PC-9 (cell line): ENCODE measurements around the gene OR2AP1.
"Not testable (repeated sequence)": the region's sequence is repeated elsewhere in the genome, so short reads cannot be mapped to it uniquely, and the experiment has no call there.

Experiments used
- EZH2 ChIP-seq: fragments of 200-600 bp; sonication (generic); IDR thresholded peaks from 2 replicates; pipeline ENCODE4 v1.8.0; 2017; ENCODE audit warnings: antibody characterized with exemption, low read depth
- TF ChIP-seq, protein P1 (sequence below): fragments of 200-600 bp; sonication (generic); conservative IDR thresholded peaks from 2 replicates; pipeline ENCODE4 v1.6.1; 2017; ENCODE audit warnings: mixed run types, antibody characterized with exemption, mild to moderate bottlenecking, moderate library complexity

GRCh38 chr12:55590152-55590551, 17.9 kb downstream of the OR2AP1 start:
- not testable (repeated sequence) for TF ChIP-seq EZH2
- TF ChIP-seq, protein P1, sequence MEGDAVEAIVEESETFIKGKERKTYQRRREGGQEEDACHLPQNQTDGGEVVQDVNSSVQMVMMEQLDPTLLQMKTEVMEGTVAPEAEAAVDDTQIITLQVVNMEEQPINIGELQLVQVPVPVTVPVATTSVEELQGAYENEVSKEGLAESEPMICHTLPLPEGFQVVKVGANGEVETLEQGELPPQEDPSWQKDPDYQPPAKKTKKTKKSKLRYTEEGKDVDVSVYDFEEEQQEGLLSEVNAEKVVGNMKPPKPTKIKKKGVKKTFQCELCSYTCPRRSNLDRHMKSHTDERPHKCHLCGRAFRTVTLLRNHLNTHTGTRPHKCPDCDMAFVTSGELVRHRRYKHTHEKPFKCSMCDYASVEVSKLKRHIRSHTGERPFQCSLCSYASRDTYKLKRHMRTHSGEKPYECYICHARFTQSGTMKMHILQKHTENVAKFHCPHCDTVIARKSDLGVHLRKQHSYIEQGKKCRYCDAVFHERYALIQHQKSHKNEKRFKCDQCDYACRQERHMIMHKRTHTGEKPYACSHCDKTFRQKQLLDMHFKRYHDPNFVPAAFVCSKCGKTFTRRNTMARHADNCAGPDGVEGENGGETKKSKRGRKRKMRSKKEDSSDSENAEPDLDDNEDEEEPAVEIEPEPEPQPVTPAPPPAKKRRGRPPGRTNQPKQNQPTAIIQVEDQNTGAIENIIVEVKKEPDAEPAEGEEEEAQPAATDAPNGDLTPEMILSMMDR, result not testable (repeated sequence)
